Activated CD4-positive, alpha-beta T cell treated with anti-CD3 and anti-CD28 coated beads, Interleukin-2, amount 10 ng/mL, durations not matched to agents 24 days and 14 days (primary cell): ENCODE results near the gene NCOA1. TPM values are rescaled to one million over a fixed set of nuclear protein-coding genes. Genes with fewer than 3 reads are reported as not detected.

Experiments used
- DNase-seq: peaks from one replicate; pipeline ENCODE4 v3.0.0; 2022
- H3K27ac Mint-ChIP-seq: one replicate; pipeline ENCODE4 v1.8.0; 2022; ENCODE audit warnings: mild to moderate bottlenecking, mixed read lengths
- H3K27me3 Mint-ChIP-seq: one replicate; pipeline ENCODE4 v1.8.0; 2022; ENCODE audit warnings: mixed read lengths
- H3K36me3 Mint-ChIP-seq: one replicate; pipeline ENCODE4 v1.8.0; 2022; ENCODE audit warnings: low read depth, mild to moderate bottlenecking, mixed read lengths
- H3K4me1 Mint-ChIP-seq: one replicate; pipeline ENCODE4 v1.8.0; 2021; ENCODE audit warnings: mixed read lengths
- H3K4me3 Mint-ChIP-seq: one replicate; pipeline ENCODE4 v1.8.0; 2022; ENCODE audit warnings: mild to moderate bottlenecking, moderate library complexity, mixed read lengths
- H3K9me3 Mint-ChIP-seq: one replicate; pipeline ENCODE4 v1.8.0; 2021; ENCODE audit warnings: mixed read lengths
- intact Hi-C: fragments of 100-400 bp; cut with micrococcal nuclease; formaldehyde crosslinking; loops from one replicate; pipeline ENCODE4 v1.15.1; 2023
- total RNA-seq: library from RNA; stranded (reverse); gene quantifications from 2 replicates; pipeline ENCODE4 v1.2.3, GENCODE V29; 2022

Gene NCOA1
- total RNA-seq, 1 donor from 2014 or later: 25.9 TPM

- Mint-ChIP-seq H3K27me3 (no peaks in the 10 kb centered on the region), H3K9me3 (no peaks in the 10 kb centered on the region), H3K27ac (no peak overlapping the region), H3K36me3 (peaks cover 12% of the 10 kb centered on the region), H3K4me1 (peaks cover 6% of the 10 kb centered on the region), H3K4me3 (no peak overlapping the region)
- intact Hi-C loops: no loop called here
- no peak for DNase-seq
Observed at GRCh38 chr2:24740142-24740541, 249.1 kb downstream of the NCOA1 start.

GRCh38 chr2:24742730-24743129 is 251.7 kb downstream of the NCOA1 start:
- Mint-ChIP-seq H3K36me3 (peaks cover 16% of the 10 kb centered on the region), H3K4me1 (peaks cover 6% of the 10 kb centered on the region), H3K27ac (no peak overlapping the region), H3K9me3 (no peaks in the 10 kb centered on the region), H3K27me3 (no peaks in the 10 kb centered on the region), H3K4me3 (no peak overlapping the region)
- intact Hi-C loops: no loop called here
- DNase-seq: no peak

- Mint-ChIP-seq H3K36me3 (peaks cover 16% of the 10 kb centered on the region), H3K9me3 (no peaks in the 10 kb centered on the region), H3K4me1 (peaks cover 6% of the 10 kb centered on the region), H3K27me3 (no peaks in the 10 kb centered on the region), H3K27ac (no peak overlapping the region), H3K4me3 (no peak overlapping the region)
- DNase-seq: no peak
- intact Hi-C loops: no loop called here
Observed at GRCh38 chr2:24743924-24744323, 252.9 kb downstream of the NCOA1 start.

GRCh38 chr2:24744356-24744755 is 253.3 kb downstream of the NCOA1 start:
- Mint-ChIP-seq H3K27ac (no peak overlapping the region), H3K4me3 (no peak overlapping the region), H3K4me1 (peaks cover 6% of the 10 kb centered on the region), H3K27me3 (no peaks in the 10 kb centered on the region), H3K36me3 (peaks cover 16% of the 10 kb centered on the region), H3K9me3 (no peaks in the 10 kb centered on the region)
- intact Hi-C loops: no loop called here
- no peak for DNase-seq

- H3K4me3 Mint-ChIP-seq: no peak overlapping the region
- H3K4me1 Mint-ChIP-seq: peaks cover 6% of the 10 kb centered on the region
- no peaks in the 10 kb centered on the region for H3K9me3 Mint-ChIP-seq
- H3K27ac Mint-ChIP-seq: no peak overlapping the region
- H3K36me3 Mint-ChIP-seq: peaks cover 18% of the 10 kb centered on the region
- intact Hi-C loops: no loop called here
- no peaks in the 10 kb centered on the region for H3K27me3 Mint-ChIP-seq
- DNase-seq: no peak
Observed at GRCh38 chr2:24745825-24746224, 254.8 kb downstream of the NCOA1 start.

GRCh38 chr2:24747299-24747698 is 256.2 kb downstream of the NCOA1 start:
- H3K27ac Mint-ChIP-seq: no peak overlapping the region
- H3K4me3 Mint-ChIP-seq: no peak overlapping the region
- no peak for DNase-seq
- H3K9me3 Mint-ChIP-seq: no peaks in the 10 kb centered on the region
- intact Hi-C loops: no loop called here
- H3K4me1 Mint-ChIP-seq: peaks cover 6% of the 10 kb centered on the region
- H3K27me3 Mint-ChIP-seq: no peaks in the 10 kb centered on the region
- H3K36me3 Mint-ChIP-seq: peaks cover 13% of the 10 kb centered on the region

- intact Hi-C loops: no loop called here
- no peak for DNase-seq
- Mint-ChIP-seq H3K4me3 (no peak overlapping the region), H3K27me3 (no peaks in the 10 kb centered on the region), H3K9me3 (no peaks in the 10 kb centered on the region), H3K27ac (no peak overlapping the region), H3K4me1 (peaks cover under 1% of the 10 kb centered on the region), H3K36me3 (peaks cover 6% of the 10 kb centered on the region)
Observed at GRCh38 chr2:24749069-24749691, 258.1 kb downstream of the NCOA1 start.

- intact Hi-C loops: no loop called here
- DNase-seq: no peak
- no peak overlapping the region for H3K27ac Mint-ChIP-seq
- H3K9me3 Mint-ChIP-seq: no peaks in the 10 kb centered on the region
- no peaks in the 10 kb centered on the region for H3K27me3 Mint-ChIP-seq
- peaks cover 10% of the 10 kb centered on the region for H3K36me3 Mint-ChIP-seq
- no peaks in the 10 kb centered on the region for H3K4me1 Mint-ChIP-seq
- H3K4me3 Mint-ChIP-seq: no peak overlapping the region
Observed at GRCh38 chr2:24754985-24755705, 264.1 kb downstream of the NCOA1 start.

- no peak overlapping the region for H3K4me3 Mint-ChIP-seq
- DNase-seq: no peak
- H3K27ac Mint-ChIP-seq: no peak overlapping the region
- no peaks in the 10 kb centered on the region for H3K4me1 Mint-ChIP-seq
- peaks cover 11% of the 10 kb centered on the region for H3K36me3 Mint-ChIP-seq
- no peaks in the 10 kb centered on the region for H3K27me3 Mint-ChIP-seq
- H3K9me3 Mint-ChIP-seq: no peaks in the 10 kb centered on the region
- intact Hi-C loops: no loop called here
Observed at GRCh38 chr2:24756789-24757188, 265.7 kb downstream of the NCOA1 start.

- Mint-ChIP-seq H3K4me1 (peaks cover 7% of the 10 kb centered on the region), H3K27ac (no peak overlapping the region), H3K4me3 (no peak overlapping the region), H3K27me3 (no peaks in the 10 kb centered on the region), H3K9me3 (no peaks in the 10 kb centered on the region), H3K36me3 (peaks cover 25% of the 10 kb centered on the region)
- no peak for DNase-seq
- intact Hi-C loops: no loop called here
Observed at GRCh38 chr2:24761866-24762265, 270.8 kb downstream of the NCOA1 start.

GRCh38 chr2:24762518-24762917 is 271.5 kb downstream of the NCOA1 start:
- no peak overlapping the region for H3K27ac Mint-ChIP-seq
- H3K36me3 Mint-ChIP-seq: peaks cover 25% of the 10 kb centered on the region
- no peaks in the 10 kb centered on the region for H3K27me3 Mint-ChIP-seq
- no peaks in the 10 kb centered on the region for H3K9me3 Mint-ChIP-seq
- intact Hi-C loops: no loop called here
- H3K4me1 Mint-ChIP-seq: peaks cover 7% of the 10 kb centered on the region
- no peak for DNase-seq
- no peak overlapping the region for H3K4me3 Mint-ChIP-seq

GRCh38 chr2:24763843-24764242 is 272.8 kb downstream of the NCOA1 start:
- Mint-ChIP-seq H3K9me3 (no peaks in the 10 kb centered on the region), H3K36me3 (peaks cover 25% of the 10 kb centered on the region), H3K4me1 (peaks cover 7% of the 10 kb centered on the region), H3K27ac (no peak overlapping the region), H3K4me3 (no peak overlapping the region), H3K27me3 (no peaks in the 10 kb centered on the region)
- intact Hi-C loops: no loop called here
- no peak for DNase-seq

- intact Hi-C loops: no loop called here
- no peaks in the 10 kb centered on the region for H3K9me3 Mint-ChIP-seq
- H3K4me3 Mint-ChIP-seq: no peak overlapping the region
- peaks cover 25% of the 10 kb centered on the region for H3K36me3 Mint-ChIP-seq
- H3K4me1 Mint-ChIP-seq: peaks cover 7% of the 10 kb centered on the region
- no peaks in the 10 kb centered on the region for H3K27me3 Mint-ChIP-seq
- no peak overlapping the region for H3K27ac Mint-ChIP-seq
- no peak for DNase-seq
Observed at GRCh38 chr2:24766609-24767008, 275.6 kb downstream of the NCOA1 start.

- H3K4me3 Mint-ChIP-seq: no peak overlapping the region
- DNase-seq: no peak
- no peaks in the 10 kb centered on the region for H3K9me3 Mint-ChIP-seq
- H3K36me3 Mint-ChIP-seq: peaks cover 23% of the 10 kb centered on the region
- no peaks in the 10 kb centered on the region for H3K27me3 Mint-ChIP-seq
- intact Hi-C loops: no loop called here
- no peak overlapping the region for H3K27ac Mint-ChIP-seq
- H3K4me1 Mint-ChIP-seq: peaks cover 7% of the 10 kb centered on the region
Observed at GRCh38 chr2:24768013-24768412, 277.0 kb downstream of the NCOA1 start.

- no peak overlapping the region for H3K4me3 Mint-ChIP-seq
- no peak for DNase-seq
- peaks cover 7% of the 10 kb centered on the region for H3K4me1 Mint-ChIP-seq
- H3K36me3 Mint-ChIP-seq: peaks cover 23% of the 10 kb centered on the region
- H3K27ac Mint-ChIP-seq: no peak overlapping the region
- no peaks in the 10 kb centered on the region for H3K27me3 Mint-ChIP-seq
- intact Hi-C loops: no loop called here
- no peaks in the 10 kb centered on the region for H3K9me3 Mint-ChIP-seq
Observed at GRCh38 chr2:24768601-24769000, 277.5 kb downstream of the NCOA1 start.
